ENCODE data around the gene PSMB5. TPM values are rescaled to one million over a fixed set of nuclear protein-coding genes. Genes with fewer than 3 reads are reported as not detected.

Gene PSMB5
- total and polyA plus RNA-seq, 2 of the 13 experiments (the other 11 are each of a cell fraction or from before 2014, with no cell fraction given): 705 to 871 TPM

- TF ChIP-seq, protein P1, sequence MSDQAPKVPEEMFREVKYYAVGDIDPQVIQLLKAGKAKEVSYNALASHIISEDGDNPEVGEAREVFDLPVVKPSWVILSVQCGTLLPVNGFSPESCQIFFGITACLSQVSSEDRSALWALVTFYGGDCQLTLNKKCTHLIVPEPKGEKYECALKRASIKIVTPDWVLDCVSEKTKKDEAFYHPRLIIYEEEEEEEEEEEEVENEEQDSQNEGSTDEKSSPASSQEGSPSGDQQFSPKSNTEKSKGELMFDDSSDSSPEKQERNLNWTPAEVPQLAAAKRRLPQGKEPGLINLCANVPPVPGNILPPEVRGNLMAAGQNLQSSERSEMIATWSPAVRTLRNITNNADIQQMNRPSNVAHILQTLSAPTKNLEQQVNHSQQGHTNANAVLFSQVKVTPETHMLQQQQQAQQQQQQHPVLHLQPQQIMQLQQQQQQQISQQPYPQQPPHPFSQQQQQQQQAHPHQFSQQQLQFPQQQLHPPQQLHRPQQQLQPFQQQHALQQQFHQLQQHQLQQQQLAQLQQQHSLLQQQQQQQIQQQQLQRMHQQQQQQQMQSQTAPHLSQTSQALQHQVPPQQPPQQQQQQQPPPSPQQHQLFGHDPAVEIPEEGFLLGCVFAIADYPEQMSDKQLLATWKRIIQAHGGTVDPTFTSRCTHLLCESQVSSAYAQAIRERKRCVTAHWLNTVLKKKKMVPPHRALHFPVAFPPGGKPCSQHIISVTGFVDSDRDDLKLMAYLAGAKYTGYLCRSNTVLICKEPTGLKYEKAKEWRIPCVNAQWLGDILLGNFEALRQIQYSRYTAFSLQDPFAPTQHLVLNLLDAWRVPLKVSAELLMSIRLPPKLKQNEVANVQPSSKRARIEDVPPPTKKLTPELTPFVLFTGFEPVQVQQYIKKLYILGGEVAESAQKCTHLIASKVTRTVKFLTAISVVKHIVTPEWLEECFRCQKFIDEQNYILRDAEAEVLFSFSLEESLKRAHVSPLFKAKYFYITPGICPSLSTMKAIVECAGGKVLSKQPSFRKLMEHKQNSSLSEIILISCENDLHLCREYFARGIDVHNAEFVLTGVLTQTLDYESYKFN (CRISPR knock-in tag; conservative IDR thresholded peaks at IDR 0.05): peak; percentile 79
- TF ChIP-seq ETV5 (CRISPR knock-in tag; IDR thresholded peaks at IDR 0.05; ENCODE audit: borderline replicate concordance) (no peak), HNRNPL (IDR thresholded peaks at IDR 0.05; ENCODE audit: low read depth, low read length) (peak; percentile 17; the same call in 1 of the 2 replicates), SRSF4 (IDR thresholded peaks at IDR 0.05; ENCODE audit: low read depth, low read length, poor library complexity, severe bottlenecking) (no peak), TP53 (CRISPR knock-in tag; conservative IDR thresholded peaks at IDR 0.05) (no peak), HNRNPH1 (optimal IDR thresholded peaks at IDR 0.05; ENCODE audit: low read depth, low read length) (no peak), SAP130 (CRISPR knock-in tag; IDR thresholded peaks at IDR 0.05; ENCODE audit: low read depth) (no peak; the same call in 1 of the 2 replicates), ZNF782 (CRISPR knock-in tag; IDR thresholded peaks at IDR 0.05; ENCODE audit: borderline replicate concordance) (no peak), KLF13 (CRISPR knock-in tag; IDR thresholded peaks at IDR 0.05) (no peak), HOXA7 (CRISPR knock-in tag; IDR thresholded peaks at IDR 0.05) (no peak), KLF16 (CRISPR knock-in tag; IDR thresholded peaks at IDR 0.05) (peak in 1 of 2 experiments; percentile 38; a peak in 1 of 4 replicates), MEF2D (CRISPR knock-in tag; IDR thresholded peaks at IDR 0.05) (peak; percentile 33; the same call in 1 of the 2 replicates), ZNF44 (CRISPR knock-in tag; IDR thresholded peaks at IDR 0.05) (no peak), MIXL1 (CRISPR knock-in tag; IDR thresholded peaks at IDR 0.05) (0 out of 2 replicates have a peak, but pooled peaks have one; percentile 10), ISL2 (CRISPR knock-in tag; IDR thresholded peaks at IDR 0.05) (no peak), ZNF350 (CRISPR knock-in tag; IDR thresholded peaks at IDR 0.05; ENCODE audit: borderline replicate concordance, low read depth) (peak; percentile 74; the same call in 1 of the 2 replicates), ZBTB43 (CRISPR knock-in tag; conservative IDR thresholded peaks at IDR 0.05) (no peak), SP4 (CRISPR knock-in tag; IDR thresholded peaks at IDR 0.05) (no peak), ZFP82 (CRISPR knock-in tag; IDR thresholded peaks at IDR 0.05; ENCODE audit: borderline replicate concordance) (no peak)
- TF ChIP-seq, protein P2, sequence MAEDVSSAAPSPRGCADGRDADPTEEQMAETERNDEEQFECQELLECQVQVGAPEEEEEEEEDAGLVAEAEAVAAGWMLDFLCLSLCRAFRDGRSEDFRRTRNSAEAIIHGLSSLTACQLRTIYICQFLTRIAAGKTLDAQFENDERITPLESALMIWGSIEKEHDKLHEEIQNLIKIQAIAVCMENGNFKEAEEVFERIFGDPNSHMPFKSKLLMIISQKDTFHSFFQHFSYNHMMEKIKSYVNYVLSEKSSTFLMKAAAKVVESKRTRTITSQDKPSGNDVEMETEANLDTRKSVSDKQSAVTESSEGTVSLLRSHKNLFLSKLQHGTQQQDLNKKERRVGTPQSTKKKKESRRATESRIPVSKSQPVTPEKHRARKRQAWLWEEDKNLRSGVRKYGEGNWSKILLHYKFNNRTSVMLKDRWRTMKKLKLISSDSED (CRISPR knock-in tag; IDR thresholded peaks at IDR 0.05): no peak
- TF ChIP-seq, protein P3, sequence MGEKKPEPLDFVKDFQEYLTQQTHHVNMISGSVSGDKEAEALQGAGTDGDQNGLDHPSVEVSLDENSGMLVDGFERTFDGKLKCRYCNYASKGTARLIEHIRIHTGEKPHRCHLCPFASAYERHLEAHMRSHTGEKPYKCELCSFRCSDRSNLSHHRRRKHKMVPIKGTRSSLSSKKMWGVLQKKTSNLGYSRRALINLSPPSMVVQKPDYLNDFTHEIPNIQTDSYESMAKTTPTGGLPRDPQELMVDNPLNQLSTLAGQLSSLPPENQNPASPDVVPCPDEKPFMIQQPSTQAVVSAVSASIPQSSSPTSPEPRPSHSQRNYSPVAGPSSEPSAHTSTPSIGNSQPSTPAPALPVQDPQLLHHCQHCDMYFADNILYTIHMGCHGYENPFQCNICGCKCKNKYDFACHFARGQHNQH (CRISPR knock-in tag; IDR thresholded peaks at IDR 0.05): no peak; the same call in 1 of the 2 replicates
- TF ChIP-seq, protein P4, sequence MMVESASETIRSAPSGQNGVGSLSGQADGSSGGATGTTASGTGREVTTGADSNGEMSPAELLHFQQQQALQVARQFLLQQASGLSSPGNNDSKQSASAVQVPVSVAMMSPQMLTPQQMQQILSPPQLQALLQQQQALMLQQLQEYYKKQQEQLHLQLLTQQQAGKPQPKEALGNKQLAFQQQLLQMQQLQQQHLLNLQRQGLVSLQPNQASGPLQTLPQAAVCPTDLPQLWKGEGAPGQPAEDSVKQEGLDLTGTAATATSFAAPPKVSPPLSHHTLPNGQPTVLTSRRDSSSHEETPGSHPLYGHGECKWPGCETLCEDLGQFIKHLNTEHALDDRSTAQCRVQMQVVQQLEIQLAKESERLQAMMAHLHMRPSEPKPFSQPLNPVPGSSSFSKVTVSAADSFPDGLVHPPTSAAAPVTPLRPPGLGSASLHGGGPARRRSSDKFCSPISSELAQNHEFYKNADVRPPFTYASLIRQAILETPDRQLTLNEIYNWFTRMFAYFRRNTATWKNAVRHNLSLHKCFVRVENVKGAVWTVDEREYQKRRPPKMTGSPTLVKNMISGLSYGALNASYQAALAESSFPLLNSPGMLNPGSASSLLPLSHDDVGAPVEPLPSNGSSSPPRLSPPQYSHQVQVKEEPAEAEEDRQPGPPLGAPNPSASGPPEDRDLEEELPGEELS (CRISPR knock-in tag; IDR thresholded peaks at IDR 0.05): no peak
These were observed 54.0 kb downstream of the PSMB5 start (continued) for GRCh38 chr14:22980672-22981089.
